HG02973 (cell line): ENCODE data around the gene TRIP10.
"Not testable (repeated sequence)": the region's sequence is repeated elsewhere in the genome, so short reads cannot be mapped to it uniquely, and the experiment has no call there.

Experiments
- ATAC-seq: cut with Tn5 transposase; IDR thresholded peaks from one replicate; pipeline ENCODE4 v1.9.1; 2021; ENCODE audit warnings: moderate library complexity; ENCODE audit not compliant: unreplicated experiment

TRIP10 gene

GRCh38 chr19:6740589-6741343, 1.3 kb downstream of the TRIP10 start:
- no peak for ATAC-seq

- no peak for ATAC-seq
Measured at GRCh38 chr19:6743066-6743465, 3.6 kb downstream of the TRIP10 start.

GRCh38 chr19:6743714-6744380, 4.4 kb downstream of the TRIP10 start:
- ATAC-seq, result no peak

GRCh38 chr19:6744381-6745301, 5.2 kb downstream of the TRIP10 start:
- no peak for ATAC-seq

GRCh38 chr19:6745965-6746364, 6.5 kb downstream of the TRIP10 start:
- ATAC-seq, result no peak

- not testable (repeated sequence) for ATAC-seq
Measured at GRCh38 chr19:6748543-6748942, 9.1 kb downstream of the TRIP10 start.

GRCh38 chr19:6750062-6750461, 10.6 kb downstream of the TRIP10 start:
- no peak for ATAC-seq

- no peak for ATAC-seq
Measured at GRCh38 chr19:6751189-6751588, 11.7 kb downstream of the TRIP10 start.

- no peak for ATAC-seq
Measured at GRCh38 chr19:6752256-6753177, 13.0 kb downstream of the TRIP10 start.

- ATAC-seq, result peak; percentile 67
Measured at GRCh38 chr19:6753178-6754031, 13.9 kb downstream of the TRIP10 start.

- no peak for ATAC-seq
Measured at GRCh38 chr19:6754136-6754535, 14.7 kb downstream of the TRIP10 start.

- ATAC-seq, result no peak
Measured at GRCh38 chr19:6754653-6755463, 15.4 kb downstream of the TRIP10 start.

GRCh38 chr19:6760606-6761005, 21.1 kb downstream of the TRIP10 start:
- ATAC-seq, result no peak

- ATAC-seq, result no peak
Measured at GRCh38 chr19:6761053-6761676, 21.7 kb downstream of the TRIP10 start.

GRCh38 chr19:6762253-6762797, 22.8 kb downstream of the TRIP10 start:
- ATAC-seq, result not testable (repeated sequence)

GRCh38 chr19:6765738-6766356, 26.4 kb downstream of the TRIP10 start:
- no peak for ATAC-seq

- no peak for ATAC-seq
Measured at GRCh38 chr19:6766357-6767080, 27.0 kb downstream of the TRIP10 start.
